GM23338 (cell line): ENCODE measurements around the gene NCKAP5. TPM values are rescaled to one million over a fixed set of nuclear protein-coding genes. Genes with fewer than 3 reads are reported as not detected.

ENCODE experiments used
- ATAC-seq: fragments of 200-7000 bp; cut with Tn5 transposase; 3 replicates; pipeline ENCODE4 v1.9.1; 2020
- DNase-seq: peaks from one replicate; pipeline ENCODE4 v3.0.0-alpha.2; 2015; ENCODE audit warnings: low spot score
- H2AFZ ChIP-seq: fragments of 200-600 bp; sonication (generic); 2 replicates; pipeline ENCODE4 v1.8.0; 2016; ENCODE audit warnings: antibody characterized with exemption, mild to moderate bottlenecking, moderate library complexity
- H3F3A ChIP-seq: fragments of 200-600 bp; sonication (generic); replicated peaks from 2 replicates; pipeline ENCODE4 v1.8.0; 2017; ENCODE audit warnings: antibody characterized with exemption, mixed run types, low read depth
- H3K27ac ChIP-seq: fragments of 200-600 bp; sonication (generic); 2 replicates; pipeline ENCODE4 v1.6.1; 2016; ENCODE audit warnings: low read depth
- H3K27me3 ChIP-seq: fragments of 200-600 bp; sonication (generic); 2 replicates; pipeline ENCODE4 v1.8.0; 2016; ENCODE audit warnings: mild to moderate bottlenecking, mixed run types, moderate library complexity; ENCODE audit not compliant: insufficient read depth
- H3K36me3 ChIP-seq: fragments of 200-600 bp; sonication (generic); 2 replicates; pipeline ENCODE4 v1.8.0; 2016; ENCODE audit warnings: mild to moderate bottlenecking; ENCODE audit not compliant: insufficient read depth
- H3K4me1 ChIP-seq: fragments of 200-600 bp; sonication (generic); 2 replicates; pipeline ENCODE4 v1.8.0; 2016; ENCODE audit warnings: mild to moderate bottlenecking, moderate library complexity; ENCODE audit not compliant: insufficient read depth
- H3K4me2 ChIP-seq: fragments of 200-600 bp; sonication (generic); 2 replicates; pipeline ENCODE4 v1.7.1; 2017; ENCODE audit warnings: mixed run types
- H3K4me3 ChIP-seq: fragments of 200-600 bp; sonication (generic); 2 replicates; pipeline ENCODE4 v1.6.1; 2016; ENCODE audit warnings: mixed run types
- H3K79me2 ChIP-seq: fragments of 200-600 bp; sonication (generic); replicated peaks from 2 replicates; pipeline ENCODE4 v1.8.0; 2017; ENCODE audit warnings: mild to moderate bottlenecking; ENCODE audit not compliant: insufficient read depth
- H3K9me2 ChIP-seq: fragments of 200-600 bp; sonication (generic); 2 replicates; pipeline ENCODE4 v1.8.0; 2017; ENCODE audit not compliant: insufficient read depth
- H4K20me1 ChIP-seq: fragments of 200-600 bp; sonication (generic); replicated peaks from 2 replicates; pipeline ENCODE4 v1.8.0; 2017; ENCODE audit warnings: mild to moderate bottlenecking; ENCODE audit not compliant: insufficient read depth
- H3K27ac Mint-ChIP-seq: 2 replicates; pipeline ENCODE4 v1.8.0; 2020; ENCODE audit warnings: inconsistent platforms, mild to moderate bottlenecking, moderate library complexity, mixed read lengths
- H3K27me3 Mint-ChIP-seq: 3 replicates; pipeline ENCODE4 v1.8.0; 2022; ENCODE audit warnings: low read depth, mild to moderate bottlenecking, moderate library complexity, mixed read lengths, inconsistent platforms; ENCODE audit not compliant: insufficient read depth, poor library complexity
- H3K36me3 Mint-ChIP-seq: 3 replicates; pipeline ENCODE4 v1.8.0; 2021; ENCODE audit warnings: low read depth, mild to moderate bottlenecking, inconsistent platforms, moderate library complexity, mixed read lengths
- H3K4me1 Mint-ChIP-seq: 3 replicates; pipeline ENCODE4 v1.8.0; 2020; ENCODE audit warnings: mild to moderate bottlenecking, inconsistent platforms, mixed read lengths
- H3K4me3 Mint-ChIP-seq: 3 replicates; pipeline ENCODE4 v1.8.0; 2021; ENCODE audit warnings: moderate library complexity, mild to moderate bottlenecking, inconsistent platforms, mixed read lengths
- H3K9me3 Mint-ChIP-seq: 3 replicates; pipeline ENCODE4 v1.8.0; 2020; ENCODE audit warnings: moderate library complexity, mild to moderate bottlenecking, inconsistent platforms, mixed read lengths
- CREB1 ChIP-seq: fragments of 250-450 bp; sonication (Bioruptor Pico); IDR thresholded peaks from 2 replicates; pipeline ENCODE4 v1.5.0; 2020; ENCODE audit warnings: low read depth, mild to moderate bottlenecking, moderate library complexity
- EZH2phosphoT487 ChIP-seq: fragments of 200-600 bp; sonication (generic); IDR thresholded peaks from one replicate; pipeline ENCODE4 v1.8.1; 2018; ENCODE audit warnings: antibody characterized with exemption; ENCODE audit not compliant: unreplicated experiment
- JUNB ChIP-seq: IDR thresholded peaks from one replicate; pipeline ENCODE4 v1.6.1; 2016; ENCODE audit warnings: antibody characterized with exemption; ENCODE audit not compliant: unreplicated experiment
- STAT1 ChIP-seq: IDR thresholded peaks from one replicate; pipeline ENCODE4 v1.6.1; 2016; ENCODE audit warnings: antibody characterized with exemption; ENCODE audit not compliant: unreplicated experiment
- ZNF331 ChIP-seq: fragments of 250-450 bp; sonication (Bioruptor Pico); IDR thresholded peaks from 2 replicates; pipeline ENCODE4 v1.5.0; 2020; ENCODE audit warnings: low read depth, mild to moderate bottlenecking, moderate library complexity
- ZNF462 ChIP-seq: fragments of 250-450 bp; sonication (Bioruptor Pico); IDR thresholded peaks from 2 replicates; pipeline ENCODE4 v1.5.0; 2020; ENCODE audit warnings: mild to moderate bottlenecking, moderate library complexity
- polyA plus RNA-seq: library from polyadenylated mRNA; unstranded; fragments of >200 nt; fragmentation: Nextera tagmentation; extraction: Ambion mirVana; gene quantifications from 2 replicates; pipeline ENCODE4 v1.2.1, GENCODE V29; 2016
- total RNA-seq: library from RNA; depleted of rRNA; stranded (reverse); fragments of >200 nt; shearing (Covaris generic); gene quantifications from 2 replicates; pipeline ENCODE4 v1.2.3, GENCODE V29; 2014

NCKAP5 gene
- total and polyA plus RNA-seq, 2 experiments from 2014 or later: 0.34 to 0.73 TPM

GRCh38 chr2:133044556-133044955, 523.7 kb downstream of the NCKAP5 start:
- DNase-seq: no peak

More at GRCh38 chr2:133044556-133044955, 523.7 kb downstream of the NCKAP5 start:
- no peak overlapping the region for H3K4me3 Mint-ChIP-seq
- Histone ChIP-seq H3K9me2 (peaks cover 3% of the 10 kb centered on the region; the same call in 1 of the 2 replicates), H3K79me2 (no peaks in the 10 kb centered on the region), H3K36me3 (no peaks in the 10 kb centered on the region), H3K27me3 (no peaks in the 10 kb centered on the region), H3K4me1 (no peaks in the 10 kb centered on the region), H4K20me1 (no peaks in the 10 kb centered on the region), H2AFZ (peak overlapping the region; percentile 91; the same call in 1 of the 2 replicates), H3K27ac (no peak overlapping the region), H3K4me2 (no peak overlapping the region), H3F3A (no peaks in the 10 kb centered on the region), H3K4me3 (no peak overlapping the region)
- H3K27me3 Mint-ChIP-seq: no peaks in the 10 kb centered on the region
- no peaks in the 10 kb centered on the region for H3K4me1 Mint-ChIP-seq
- no peak overlapping the region; the same call in 1 of the 2 replicates for H3K27ac Mint-ChIP-seq
- TF ChIP-seq CREB1 (CRISPR knock-in tag): no peak
- no peak for TF ChIP-seq ZNF331 (CRISPR knock-in tag)
- no peak for TF ChIP-seq EZH2phosphoT487
- no peak for TF ChIP-seq JUNB
- no peak for TF ChIP-seq ZNF462 (CRISPR knock-in tag)
- TF ChIP-seq STAT1: no peak
- no peaks in the 10 kb centered on the region for H3K9me3 Mint-ChIP-seq
- no peaks in the 10 kb centered on the region for H3K36me3 Mint-ChIP-seq
- ATAC-seq: no peak
